Measurements from ENCODE around the gene CHST3. TPM values are rescaled to one million over a fixed set of nuclear protein-coding genes. Genes with fewer than 3 reads are reported as not detected.
A peak's percentile ranks its signal among the peaks of the same experiment; 100 is the strongest.

CHST3 gene
- total RNA-seq, 1 experiment from 2014 or later: 6.1 TPM

DNA sequence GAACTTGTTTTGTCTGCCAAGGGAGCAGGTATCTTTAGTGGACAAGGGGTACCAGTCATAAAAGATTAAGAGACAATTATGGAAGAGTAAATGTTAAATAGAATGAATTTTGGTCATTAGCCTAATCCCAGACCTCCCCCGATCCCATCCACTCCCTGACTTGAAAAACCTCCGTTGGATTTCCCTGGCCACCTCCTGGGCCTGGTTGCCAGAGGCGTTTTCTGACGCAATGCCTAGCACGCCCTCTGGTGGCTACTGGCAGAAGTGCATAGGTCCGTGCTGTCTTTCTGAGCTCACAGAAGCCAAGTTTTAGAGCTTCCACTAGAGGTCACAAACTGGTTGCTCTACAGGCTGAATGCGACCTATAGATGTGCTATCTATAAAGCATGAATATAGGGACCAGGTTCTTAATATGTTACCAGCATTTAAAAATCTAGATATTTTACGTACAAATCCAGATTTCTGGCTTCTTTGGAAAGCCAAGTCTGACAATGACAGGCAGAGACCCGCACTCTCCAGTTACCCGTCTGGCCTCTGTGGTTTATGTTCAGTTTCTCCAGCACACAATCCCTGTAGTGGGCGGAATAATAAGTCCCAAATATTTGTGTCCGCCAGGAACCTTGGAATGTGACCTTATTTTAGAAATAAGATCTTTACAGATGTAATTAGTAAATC lies 84.4 kb downstream of the CHST3 start:
- Histone ChIP-seq H3K14ac (ENCODE audit: insufficient read depth, low read length) (no peak overlapping the region), H3K79me2 (ENCODE audit: insufficient read depth, low read length) (no peaks in the 10 kb centered on the region), H3K23ac (ENCODE audit: insufficient read length, low read depth, low read length) (no peak overlapping the region), H3K9ac (ENCODE audit: extremely low read depth, insufficient read length, low read length) (no peak overlapping the region), H2BK12ac (ENCODE audit: insufficient read length, low read depth, low read length) (no peak overlapping the region), H3K4ac (ENCODE audit: low read depth, low read length) (no peak overlapping the region), H2AK5ac (ENCODE audit: insufficient read length, low read length) (no peak overlapping the region), H4K8ac (replicated peaks; ENCODE audit: insufficient read length, low read depth, low read length) (no peak overlapping the region), H3K23me2 (ENCODE audit: insufficient read length, low read depth, low read length, poor library complexity, severe bottlenecking) (no peaks in the 10 kb centered on the region), H3K9me3 (ENCODE audit: control insufficient read depth, low read depth, low read length) (no peaks in the 10 kb centered on the region), H4K20me1 (ENCODE audit: control insufficient read depth, insufficient read depth, insufficient read length) (no peaks in the 10 kb centered on the region), H4K91ac (ENCODE audit: insufficient read length, low read depth, low read length) (no peak overlapping the region), H3K18ac (ENCODE audit: insufficient read length, low read depth, low read length) (no peak overlapping the region), H3T11ph (ENCODE audit: low read length) (no peak overlapping the region), H3K4me1 (ENCODE audit: insufficient read depth, low read length) (0 out of 2 replicates have a peak, but pooled peaks cover 2% of the 10 kb centered on the region), H3K4me2 (ENCODE audit: insufficient read depth, insufficient read length, low read length) (no peak overlapping the region), H3K27me3 (ENCODE audit: insufficient read depth, low read length) (no peaks in the 10 kb centered on the region), H2BK15ac (ENCODE audit: low read depth, low read length) (no peak overlapping the region), H3K79me1 (ENCODE audit: insufficient read depth, low read depth, low read length, poor library complexity, severe bottlenecking) (no peaks in the 10 kb centered on the region), H4K5ac (ENCODE audit: insufficient read length, low read depth, low read length) (no peak overlapping the region), H2BK20ac (ENCODE audit: low read depth, low read length, poor library complexity, severe bottlenecking) (no peak overlapping the region), H3K27ac (ENCODE audit: insufficient read length, low read depth, low read length) (no peak overlapping the region), H3K56ac (ENCODE audit: insufficient read length, low read depth, low read length) (no peak overlapping the region), H2AFZ (ENCODE audit: low read length) (no peak overlapping the region), H2BK5ac (ENCODE audit: insufficient read length, low read length) (no peak overlapping the region), H2BK120ac (ENCODE audit: low read depth, low read length, poor library complexity, severe bottlenecking) (no peak overlapping the region)
- no peak overlapping the region for H3K27ac Mint-ChIP-seq
- H3K9me3 Mint-ChIP-seq: peaks cover 0 to 4% of the 10 kb centered on the region in 2 experiments; a peak in 1 of 5 replicates
- DNase-seq: peak; percentile 91
- peaks cover 13 to 15% of the 10 kb centered on the region in 2 experiments for H3K4me1 Mint-ChIP-seq
- H3K4me3 Mint-ChIP-seq: no peak overlapping the region
- WGBS (ENCODE audit: extremely low coverage, insufficient read length, low lambda C conversion rate): no CpG with 5 or more reads among the region's 12 CpGs
- TF ChIP-seq, protein P1, sequence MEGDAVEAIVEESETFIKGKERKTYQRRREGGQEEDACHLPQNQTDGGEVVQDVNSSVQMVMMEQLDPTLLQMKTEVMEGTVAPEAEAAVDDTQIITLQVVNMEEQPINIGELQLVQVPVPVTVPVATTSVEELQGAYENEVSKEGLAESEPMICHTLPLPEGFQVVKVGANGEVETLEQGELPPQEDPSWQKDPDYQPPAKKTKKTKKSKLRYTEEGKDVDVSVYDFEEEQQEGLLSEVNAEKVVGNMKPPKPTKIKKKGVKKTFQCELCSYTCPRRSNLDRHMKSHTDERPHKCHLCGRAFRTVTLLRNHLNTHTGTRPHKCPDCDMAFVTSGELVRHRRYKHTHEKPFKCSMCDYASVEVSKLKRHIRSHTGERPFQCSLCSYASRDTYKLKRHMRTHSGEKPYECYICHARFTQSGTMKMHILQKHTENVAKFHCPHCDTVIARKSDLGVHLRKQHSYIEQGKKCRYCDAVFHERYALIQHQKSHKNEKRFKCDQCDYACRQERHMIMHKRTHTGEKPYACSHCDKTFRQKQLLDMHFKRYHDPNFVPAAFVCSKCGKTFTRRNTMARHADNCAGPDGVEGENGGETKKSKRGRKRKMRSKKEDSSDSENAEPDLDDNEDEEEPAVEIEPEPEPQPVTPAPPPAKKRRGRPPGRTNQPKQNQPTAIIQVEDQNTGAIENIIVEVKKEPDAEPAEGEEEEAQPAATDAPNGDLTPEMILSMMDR (conservative IDR thresholded peaks at IDR 0.05): peak; percentile 100
- no peaks in the 10 kb centered on the region for H3K36me3 Mint-ChIP-seq (ENCODE audit: insufficient read depth in 1 of 3, low read depth in 3 of 3)
- peaks cover 3% of the 10 kb centered on the region; the same call in 1 of the 2 replicates for H3K27me3 Mint-ChIP-seq (ENCODE audit: low read depth)

Measured in H9 (cell line).